HL-60 (cell line): Measurements from ENCODE around the gene BGLAP.

ENCODE experiments used
- DNase-seq, 2 experiments: peaks; one replicate each; pipeline ENCODE4 v3.0.0-alpha.2; 2010 to 2020; ENCODE audit warnings: low read depth in 1 of 2, low spot score in 1 of 2
- H3K27ac ChIP-seq: fragments of 250-450 bp; sonication (Bioruptor Pico); replicated peaks from 2 replicates; pipeline ENCODE4 v1.5.1; 2020; ENCODE audit warnings: mild to moderate bottlenecking, moderate library complexity
- H3K27me3 ChIP-seq: fragments of 250-450 bp; sonication (Bioruptor Pico); 2 replicates; pipeline ENCODE4 v1.5.1; 2021; ENCODE audit warnings: mild to moderate bottlenecking, moderate library complexity; ENCODE audit not compliant: insufficient read depth, poor library complexity, severe bottlenecking
- H3K4me3 ChIP-seq: replicated peaks from 2 replicates; pipeline ENCODE4 v1.5.1; 2011; ENCODE audit warnings: mild to moderate bottlenecking, control low read depth, low read length; ENCODE audit not compliant: insufficient read depth
- CTCF ChIP-seq: IDR thresholded peaks from one replicate; pipeline ENCODE4 v1.5.1; 2011; ENCODE audit warnings: low read length, control low read depth, inconsistent platforms; ENCODE audit not compliant: insufficient read depth
- GABPA ChIP-seq: IDR thresholded peaks from 2 replicates; pipeline ENCODE4 v1.6.1; 2012; ENCODE audit warnings: low read depth
- POLR2AphosphoS5 ChIP-seq: IDR thresholded peaks from 2 replicates; pipeline ENCODE4 v1.6.1; 2012; ENCODE audit warnings: low read depth
- SPI1 ChIP-seq: IDR thresholded peaks from 2 replicates; pipeline ENCODE4 v1.6.1; 2012; ENCODE audit warnings: low read depth, mild to moderate bottlenecking, borderline replicate concordance
- TF ChIP-seq, protein P1 (sequence below): IDR thresholded peaks from 2 replicates; pipeline ENCODE4 v1.6.1; 2012; ENCODE audit warnings: low read depth; ENCODE audit not compliant: insufficient replicate concordance

BGLAP gene

GRCh38 chr1:156291226-156292061 lies 49.5 kb downstream of the BGLAP start:
- no peak overlapping the region for H3K4me3 ChIP-seq
- TF ChIP-seq POLR2AphosphoS5 (no peak), GABPA (no peak), CTCF (no peak), SPI1 (no peak)
- TF ChIP-seq, protein P1, sequence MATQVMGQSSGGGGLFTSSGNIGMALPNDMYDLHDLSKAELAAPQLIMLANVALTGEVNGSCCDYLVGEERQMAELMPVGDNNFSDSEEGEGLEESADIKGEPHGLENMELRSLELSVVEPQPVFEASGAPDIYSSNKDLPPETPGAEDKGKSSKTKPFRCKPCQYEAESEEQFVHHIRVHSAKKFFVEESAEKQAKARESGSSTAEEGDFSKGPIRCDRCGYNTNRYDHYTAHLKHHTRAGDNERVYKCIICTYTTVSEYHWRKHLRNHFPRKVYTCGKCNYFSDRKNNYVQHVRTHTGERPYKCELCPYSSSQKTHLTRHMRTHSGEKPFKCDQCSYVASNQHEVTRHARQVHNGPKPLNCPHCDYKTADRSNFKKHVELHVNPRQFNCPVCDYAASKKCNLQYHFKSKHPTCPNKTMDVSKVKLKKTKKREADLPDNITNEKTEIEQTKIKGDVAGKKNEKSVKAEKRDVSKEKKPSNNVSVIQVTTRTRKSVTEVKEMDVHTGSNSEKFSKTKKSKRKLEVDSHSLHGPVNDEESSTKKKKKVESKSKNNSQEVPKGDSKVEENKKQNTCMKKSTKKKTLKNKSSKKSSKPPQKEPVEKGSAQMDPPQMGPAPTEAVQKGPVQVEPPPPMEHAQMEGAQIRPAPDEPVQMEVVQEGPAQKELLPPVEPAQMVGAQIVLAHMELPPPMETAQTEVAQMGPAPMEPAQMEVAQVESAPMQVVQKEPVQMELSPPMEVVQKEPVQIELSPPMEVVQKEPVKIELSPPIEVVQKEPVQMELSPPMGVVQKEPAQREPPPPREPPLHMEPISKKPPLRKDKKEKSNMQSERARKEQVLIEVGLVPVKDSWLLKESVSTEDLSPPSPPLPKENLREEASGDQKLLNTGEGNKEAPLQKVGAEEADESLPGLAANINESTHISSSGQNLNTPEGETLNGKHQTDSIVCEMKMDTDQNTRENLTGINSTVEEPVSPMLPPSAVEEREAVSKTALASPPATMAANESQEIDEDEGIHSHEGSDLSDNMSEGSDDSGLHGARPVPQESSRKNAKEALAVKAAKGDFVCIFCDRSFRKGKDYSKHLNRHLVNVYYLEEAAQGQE = no peak
- no peak for DNase-seq
- H3K27ac ChIP-seq = no peak overlapping the region
- no peaks in the 10 kb centered on the region for H3K27me3 ChIP-seq
